T-cell (primary cell): Measurements from ENCODE around the gene CD200R1. TPM values are rescaled to one million over a fixed set of nuclear protein-coding genes. Genes with fewer than 3 reads are reported as not detected.
A peak's percentile ranks its signal among the peaks of the same experiment; 100 is the strongest.

Source experiments
- ATAC-seq, 4 experiments: fragments of 200-7000 bp in 3 of 4; fragments of 150-1000 bp in 1 of 4; cut with Tn5 transposase; replicated peaks in 1 of 4; 1 replicate in 3 of 4; 2 replicates in 1 of 4; pipeline ENCODE4 v1.10.0; 2021; ENCODE audit warnings: moderate library complexity in 3 of 4, mild to moderate bottlenecking in 2 of 4, moderate number of reproducible peaks in 1 of 4
- CTCF ChIA-PET, 2 donors: fragments of 300-600 bp; sonication (Branson Sonifier 250); formaldehyde crosslinking; loops; one replicate each; lab custom pipeline; 2022; ENCODE audit warnings: antibody characterized with exemption in 2 of 2; lab: Charles Lee
- POLR2A ChIA-PET, 2 donors: fragments of 300-600 bp; sonication (Branson Sonifier 250); formaldehyde crosslinking; loops; one replicate each; lab custom pipeline; 2022; ENCODE audit warnings: antibody characterized with exemption in 2 of 2; lab: Charles Lee
- DNase-seq, 35 experiments: peaks; one replicate each; pipeline versions ENCODE4 v3.0.0 to v3.0.0-alpha.2; 2013 to 2023
- H3K27ac ChIP-seq: one replicate; pipeline ENCODE4 v1.5.1; 2013; ENCODE audit warnings: low read length
- H3K27me3 ChIP-seq, 2 experiments: replicated peaks in 1 of 2; 1 replicate in 1 of 2; 2 replicates in 1 of 2; pipeline versions ENCODE4 v1.6.1 to v1.7.0; 2013; ENCODE audit warnings: low read length in 1 of 2, mixed read lengths in 1 of 2; ENCODE audit not compliant: control insufficient read depth in 2 of 2, insufficient read depth in 2 of 2; ENCODE audit errors: extremely low read depth in 1 of 2
- H3K36me3 ChIP-seq, 2 donors: 1 replicate in 1 of 2; 2 replicates in 1 of 2; pipeline versions ENCODE4 v1.6.1 to v1.7.0; 2013; ENCODE audit warnings: low read length in 1 of 2; ENCODE audit not compliant: control insufficient read depth in 2 of 2, insufficient read depth in 1 of 2; ENCODE audit errors: extremely low read depth in 1 of 2
- H3K4me1 ChIP-seq, 2 experiments: 1 replicate in 1 of 2; 2 replicates in 1 of 2; pipeline versions ENCODE4 v1.6.1 to v1.7.0; 2013; ENCODE audit warnings: low read length in 2 of 2, mixed read lengths in 1 of 2; ENCODE audit not compliant: insufficient read depth in 2 of 2, control insufficient read depth in 1 of 2; ENCODE audit errors: extremely low read depth in 1 of 2
- H3K4me3 ChIP-seq, 2 donors: 1 replicate in 1 of 2; 2 replicates in 1 of 2; pipeline versions ENCODE4 v1.5.1 to v1.7.0; 2013; ENCODE audit warnings: mild to moderate bottlenecking in 2 of 2, low read length in 1 of 2, moderate library complexity in 1 of 2; ENCODE audit not compliant: control insufficient read depth in 1 of 2; ENCODE audit errors: extremely low read depth in 1 of 2
- H3K9me3 ChIP-seq: 2 replicates; pipeline ENCODE4 v1.7.0; 2013
- H3K27ac Mint-ChIP-seq, 2 donors: one replicate each; pipeline ENCODE4 v1.8.0; 2020 to 2021; ENCODE audit warnings: mild to moderate bottlenecking in 2 of 2, mixed read lengths in 2 of 2
- H3K27me3 Mint-ChIP-seq, 2 donors: one replicate each; pipeline ENCODE4 v1.8.0; 2021 to 2022; ENCODE audit warnings: mixed read lengths in 2 of 2
- H3K36me3 Mint-ChIP-seq: one replicate; pipeline ENCODE4 v1.8.0; 2021; ENCODE audit warnings: mixed read lengths
- H3K4me1 Mint-ChIP-seq, 3 donors: one replicate each; pipeline ENCODE4 v1.8.0; 2020 to 2022; ENCODE audit warnings: mixed read lengths in 3 of 3, mild to moderate bottlenecking in 1 of 3
- H3K4me3 Mint-ChIP-seq, 3 donors: one replicate each; pipeline ENCODE4 v1.8.0; 2020 to 2022; ENCODE audit warnings: mild to moderate bottlenecking in 3 of 3, mixed read lengths in 3 of 3, moderate library complexity in 3 of 3
- H3K9me3 Mint-ChIP-seq, 3 donors: one replicate each; pipeline ENCODE4 v1.8.0; 2020 to 2022; ENCODE audit warnings: mixed read lengths in 3 of 3
- WGBS: methylation state at CpG from one replicate; pipeline ENCODE4 v1.1.5; 2013; ENCODE audit warnings: missing lambda C conversion rate; ENCODE audit not compliant: insufficient coverage; 5-methylcytosine and 5-hydroxymethylcytosine counted together
- total RNA-seq, 35 experiments: library from RNA in 6 of 35; stranded (reverse) in 6 of 35; fragments of 120-200 nt in 1 of 35; gene quantifications; one replicate each; pipeline versions ENCODE4 v1.2.1 to v1.2.4 and lab custom pipeline; 2013 to 2026

CD200R1 gene
- total RNA-seq, 5 donors from 2014 or later (not counting 1 experiment from before 2014, with no cell fraction given) = 10.1 to 20.4 (median 11.9) TPM

GRCh38 chr3:113000691-113001090 is 25.8 kb upstream of the CD200R1 start:
- Mint-ChIP-seq H3K9me3 (no peaks in the 10 kb centered on the region), H3K4me3 (no peak overlapping the region), H3K27me3 (no peaks in the 10 kb centered on the region), H3K27ac (peak overlapping the region; percentile 78 to 81), H3K4me1 (peaks cover 64 to 75% (median 67%) of the 10 kb centered on the region in 3 donors), H3K36me3 (peaks cover 63% of the 10 kb centered on the region)
- ATAC-seq (no peak), DNase-seq (peak in 1 of 35 experiments; percentile 41)
- Histone ChIP-seq H3K4me3 (no peak overlapping the region), H3K27me3 (no peaks in the 10 kb centered on the region), H3K4me1 (peaks cover 17 to 52% of the 10 kb centered on the region in 2 experiments), H3K36me3 (peaks cover 3 to 60% of the 10 kb centered on the region in 2 donors), H3K9me3 (no peaks in the 10 kb centered on the region), H3K27ac (no peak overlapping the region)
- ChIA-PET POLR2A (interaction anchor here (0.5 to 1.1 kb wide), 6 partner anchors 9 to 1816 kb away, joined by 3 to 11 read pairs (median 8); no protein-coding TSS in a partner anchor), CTCF (interaction anchor here (1.4 to 2.2 kb wide), 6 partner anchors 9 to 358 kb away, joined by 4 to 14 read pairs (median 7); partner anchors contain the start of gene GTPBP8 (in 2 of the 2))
- WGBS = no CpG with 5 or more reads among the region's 4 CpGs

GRCh38 chr3:112995800-112996199 is 20.9 kb upstream of the CD200R1 start:
- no CpG with 5 or more reads among the region's 4 CpGs for WGBS
- DNase-seq (no peak), ATAC-seq (no peak)
- no peak overlapping the region for H3K27ac ChIP-seq
- H3K9me3 ChIP-seq = no peaks in the 10 kb centered on the region
- H3K4me3 Mint-ChIP-seq = no peak overlapping the region
- H3K9me3 Mint-ChIP-seq = no peaks in the 10 kb centered on the region
- H3K4me3 ChIP-seq = no peak overlapping the region
- H3K4me1 Mint-ChIP-seq = peaks cover 64 to 73% (median 65%) of the 10 kb centered on the region in 3 donors
- H3K4me1 ChIP-seq = peaks cover 7 to 36% of the 10 kb centered on the region in 2 experiments
- peaks cover 49% of the 10 kb centered on the region for H3K36me3 Mint-ChIP-seq
- ChIA-PET CTCF (no interaction called here), POLR2A (interaction anchor here in 1 of 2 donors (0.6 to 0.7 kb wide), 2 partner anchors 18 to 535 kb away, joined by 3 to 5 read pairs; no protein-coding TSS in a partner anchor)
- no peaks in the 10 kb centered on the region for H3K27me3 Mint-ChIP-seq
- H3K27me3 ChIP-seq = no peaks in the 10 kb centered on the region
- peaks cover 3 to 32% of the 10 kb centered on the region in 2 donors for H3K36me3 ChIP-seq
- peak overlapping the region in 1 of 2 donors; percentile 31 for H3K27ac Mint-ChIP-seq

GRCh38 chr3:112990672-112991602 is 16.0 kb upstream of the CD200R1 start, which contains the start of gene GTPBP8:
TSS of gene GTPBP8 (plus strand) at chr3:112990984. CDS start at chr3:112991000, 16 bp downstream.
- 2% methylated on average over 51 of the region's 70 CpGs for WGBS
- H3K27ac ChIP-seq = peak within 1 kb of the TSS; percentile 94
- no peaks in the 10 kb centered on the region for H3K9me3 ChIP-seq
- H3K27me3 ChIP-seq = no peaks in the 10 kb centered on the region
- peak within 1 kb of the TSS; percentile 90 to 98 for H3K27ac Mint-ChIP-seq
- H3K4me1 ChIP-seq = peaks cover 19 to 32% of the 10 kb centered on the region in 2 experiments
- H3K27me3 Mint-ChIP-seq = no peaks in the 10 kb centered on the region
- DNase-seq (peak; percentile 58 to 91 (median 74)), ATAC-seq (peak; percentile 89 to 95 (median 94))
- H3K4me3 Mint-ChIP-seq = peak within 1 kb of the TSS; percentile 90 to 96 (median 92)
- H3K36me3 Mint-ChIP-seq = peaks cover 17% of the 10 kb centered on the region
- H3K4me1 Mint-ChIP-seq = peaks cover 57 to 74% (median 70%) of the 10 kb centered on the region in 3 donors
- POLR2A ChIA-PET = interaction anchor here (0.6 to 2.1 kb wide), 8 partner anchors 8 to 30 kb away, joined by 3 to 16 read pairs (median 4); a partner anchor contains a TSS
- CTCF ChIA-PET = interaction anchor here (0.6 to 4.3 kb wide), 16 partner anchors 8 to 256 kb away, joined by 3 to 20 read pairs (median 4); a partner anchor contains a TSS
- H3K9me3 Mint-ChIP-seq = no peaks in the 10 kb centered on the region
- peak within 1 kb of the TSS; percentile 84 to 99 for H3K4me3 ChIP-seq
- peaks cover 0 to 4% of the 10 kb centered on the region in 2 donors for H3K36me3 ChIP-seq

- ATAC-seq = no peak
- peaks cover 30 to 45% of the 10 kb centered on the region in 2 experiments for H3K4me1 ChIP-seq
- ChIA-PET POLR2A (interaction anchor here in 1 of 2 donors (0.6 kb wide), 1 partner anchor 14 kb away, joined by 4 read pairs; no protein-coding TSS in a partner anchor), CTCF (interaction anchor here in 1 of 2 donors (1.0 to 1.2 kb wide), 2 partner anchors 9 to 14 kb away, joined by 3 to 5 read pairs; no protein-coding TSS in a partner anchor)
- H3K27me3 ChIP-seq = no peaks in the 10 kb centered on the region
- H3K36me3 ChIP-seq = no peaks in the 10 kb centered on the region
- 98% methylated on average over 5 of the region's 9 CpGs for WGBS
- Mint-ChIP-seq H3K27me3 (no peaks in the 10 kb centered on the region), H3K9me3 (no peaks in the 10 kb centered on the region), H3K36me3 (no peaks in the 10 kb centered on the region), H3K4me3 (peak overlapping the region in 1 of 3 donors; percentile 38), H3K27ac (peak overlapping the region; percentile 13 to 61), H3K4me1 (peaks cover 58 to 75% (median 74%) of the 10 kb centered on the region in 3 donors)
- no peak overlapping the region for H3K4me3 ChIP-seq
- no peak overlapping the region for H3K27ac ChIP-seq
- H3K9me3 ChIP-seq = no peaks in the 10 kb centered on the region
- no peak for DNase-seq
Measured at GRCh38 chr3:112987710-112988334, 12.9 kb upstream of the CD200R1 start.

- POLR2A ChIA-PET = interaction anchor here in 1 of 2 donors (1.0 kb wide), 1 partner anchor 249 kb away, joined by 15 read pairs; no protein-coding TSS in a partner anchor
- peak in 8 of 35 experiments; percentile 6 to 65 (median 28) for DNase-seq
- peak; percentile 42 to 67 (median 61) for ATAC-seq
- Mint-ChIP-seq H3K4me3 (no peak overlapping the region), H3K9me3 (no peaks in the 10 kb centered on the region), H3K27me3 (no peaks in the 10 kb centered on the region), H3K27ac (peak overlapping the region; percentile 73 to 91), H3K4me1 (peaks cover 43 to 63% (median 61%) of the 10 kb centered on the region in 3 donors), H3K36me3 (no peaks in the 10 kb centered on the region)
- H3K27ac ChIP-seq = peak overlapping the region; percentile 15
- WGBS = 100% methylated on average over 1 of the region's 2 CpGs
- no peaks in the 10 kb centered on the region for H3K27me3 ChIP-seq
- CTCF ChIA-PET = interaction anchor here (0.9 to 1.6 kb wide), 3 partner anchors 10 to 250 kb away, joined by 3 to 10 read pairs (median 7); partner anchors contain the start of gene CD200R1 (in 1 of the 2)
- H3K4me3 ChIP-seq = no peak overlapping the region
- peaks cover 22 to 32% of the 10 kb centered on the region in 2 experiments for H3K4me1 ChIP-seq
- H3K9me3 ChIP-seq = no peaks in the 10 kb centered on the region
- H3K36me3 ChIP-seq = no peaks in the 10 kb centered on the region
Measured at GRCh38 chr3:112984485-112984884, 9.6 kb upstream of the CD200R1 start.
